Activated CD4-positive, alpha-beta T cell treated with anti-CD3 and anti-CD28 coated beads, Interleukin-2, Interleukin-4, amounts not matched to agents 100 ng/mL and 50 ng/mL, durations not matched to agents 16 hours and 8 hours (primary cell): ENCODE data around the gene ARRB1.

ENCODE experiments used
- DNase-seq: peaks from one replicate; pipeline ENCODE4 v3.0.0-alpha.2; 2020; ENCODE audit warnings: low spot score

The ARRB1 gene

GRCh38 chr11:75301131-75301530 is 50.3 kb downstream of the ARRB1 start:
- no peak for DNase-seq

- DNase-seq: no peak
These were observed 52.5 kb downstream of the ARRB1 start for GRCh38 chr11:75298976-75299260.

- DNase-seq: no peak
These were observed 53.1 kb downstream of the ARRB1 start for GRCh38 chr11:75298191-75298975.

- no peak for DNase-seq
These were observed 57.6 kb downstream of the ARRB1 start for GRCh38 chr11:75293903-75294302.

GRCh38 chr11:75292943-75293342 is 58.5 kb downstream of the ARRB1 start:
- DNase-seq: no peak

GRCh38 chr11:75291741-75292140 is 59.7 kb downstream of the ARRB1 start:
- no peak for DNase-seq

GRCh38 chr11:75289919-75290318 is 61.5 kb downstream of the ARRB1 start:
- no peak for DNase-seq

- no peak for DNase-seq
These were observed 62.0 kb downstream of the ARRB1 start for GRCh38 chr11:75289511-75289760.

- no peak for DNase-seq
These were observed 63.9 kb downstream of the ARRB1 start for GRCh38 chr11:75287579-75287978.

GRCh38 chr11:75286826-75287465 is 64.5 kb downstream of the ARRB1 start:
- DNase-seq: no peak

- no peak for DNase-seq
These were observed 65.6 kb downstream of the ARRB1 start for GRCh38 chr11:75285776-75286360.

- DNase-seq: no peak
These were observed 68.0 kb downstream of the ARRB1 start for GRCh38 chr11:75283391-75283931.

- no peak for DNase-seq
These were observed 69.9 kb downstream of the ARRB1 start for GRCh38 chr11:75281469-75282095.

- DNase-seq: no peak
These were observed 70.5 kb downstream of the ARRB1 start for GRCh38 chr11:75280770-75281468.

GRCh38 chr11:75280227-75280701 is 71.2 kb downstream of the ARRB1 start:
- DNase-seq: peak; percentile 78

- no peak for DNase-seq
These were observed 72.2 kb downstream of the ARRB1 start for GRCh38 chr11:75279273-75279672.

GRCh38 chr11:75277991-75278790 is 73.3 kb downstream of the ARRB1 start:
- DNase-seq: no peak

- no peak for DNase-seq
These were observed 74.2 kb downstream of the ARRB1 start for GRCh38 chr11:75277211-75277805.

- no peak for DNase-seq
These were observed 74.8 kb downstream of the ARRB1 start for GRCh38 chr11:75276686-75277085.

- no peak for DNase-seq
These were observed 75.3 kb downstream of the ARRB1 start for GRCh38 chr11:75276186-75276585.

GRCh38 chr11:75275581-75275980 is 75.9 kb downstream of the ARRB1 start:
- peak; percentile 67 for DNase-seq
